ENCODE data around the gene FXYD2. TPM values are rescaled to one million over a fixed set of nuclear protein-coding genes. Genes with fewer than 3 reads are reported as not detected.
A peak's percentile ranks its signal among the peaks of the same experiment; 100 is the strongest.
"Not testable (repeated sequence)": the region's sequence is repeated elsewhere in the genome, so short reads cannot be mapped to it uniquely, and the experiment has no call there.

The FXYD2 gene
- total RNA-seq, 2 donors from 2014 or later, result 2.4 to 3.7 TPM

- no peaks in the 10 kb centered on the region for H3K27me3 Mint-ChIP-seq (ENCODE audit: low read depth)
- DNase-seq, result peak; percentile 75 to 81
- no peaks in the 10 kb centered on the region for H3K9me3 Mint-ChIP-seq
- peaks cover 79% of the 10 kb centered on the region for H3K4me1 Mint-ChIP-seq (ENCODE audit: low read depth)
- H3K27ac Mint-ChIP-seq, result peak overlapping the region; percentile 97
- H3K36me3 Mint-ChIP-seq (ENCODE audit: insufficient read depth in 2 of 2), result no peaks in the 10 kb centered on the region
- peak; percentile 58 to 63 for ATAC-seq (replicated peaks in 1 of 2)
- H3K4me3 Mint-ChIP-seq, result peak overlapping the region; percentile 62 to 83
Observed at GRCh38 chr11:117818041-117818873, 6.3 kb downstream of the FXYD2 start.

GRCh38 chr11:117817368-117818040 lies 7.0 kb downstream of the FXYD2 start:
- H3K4me3 Mint-ChIP-seq, result peak overlapping the region; percentile 62 to 83
- H3K4me1 Mint-ChIP-seq (ENCODE audit: low read depth), result peaks cover 74% of the 10 kb centered on the region
- ATAC-seq (replicated peaks in 1 of 2) (peak; percentile 47 to 52), DNase-seq (peak; percentile 86 to 94)
- H3K27ac Mint-ChIP-seq, result peak overlapping the region; percentile 97
- no peaks in the 10 kb centered on the region for H3K9me3 Mint-ChIP-seq
- no peaks in the 10 kb centered on the region for H3K27me3 Mint-ChIP-seq (ENCODE audit: low read depth)
- H3K36me3 Mint-ChIP-seq (ENCODE audit: insufficient read depth in 2 of 2), result no peaks in the 10 kb centered on the region

DNA sequence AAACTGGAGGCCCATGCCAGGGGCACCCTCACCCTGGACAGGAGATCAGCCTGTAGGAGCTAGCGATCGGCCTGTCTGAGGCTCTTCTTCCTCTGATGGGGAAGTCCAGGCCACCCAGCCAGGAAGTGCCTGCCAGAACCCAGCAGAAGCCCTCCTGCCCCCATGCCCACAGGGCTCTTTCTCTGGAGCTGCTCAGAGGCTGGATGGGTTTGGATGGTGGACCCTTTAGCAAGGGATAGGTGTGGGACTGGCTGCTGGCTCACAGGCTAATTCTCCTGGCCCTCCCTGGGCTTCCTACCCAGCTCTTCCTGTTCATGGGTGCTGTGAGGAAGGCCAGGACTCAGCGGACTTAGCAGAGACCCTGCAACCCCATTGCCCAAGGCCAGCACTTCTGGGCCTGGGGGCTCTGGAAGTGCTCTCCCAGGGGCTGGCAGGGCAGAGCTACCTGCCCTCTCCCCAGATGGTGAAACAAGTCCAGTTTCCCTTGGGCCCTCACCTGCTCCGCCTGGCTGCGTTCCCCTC lies 7.6 kb downstream of the FXYD2 start:
- peak overlapping the region; percentile 97 for H3K27ac Mint-ChIP-seq
- H3K4me1 Mint-ChIP-seq (ENCODE audit: low read depth), result peaks cover 68% of the 10 kb centered on the region
- no peaks in the 10 kb centered on the region for H3K9me3 Mint-ChIP-seq
- H3K4me3 Mint-ChIP-seq, result peak overlapping the region; percentile 62 to 83
- no peaks in the 10 kb centered on the region for H3K36me3 Mint-ChIP-seq (ENCODE audit: insufficient read depth in 2 of 2)
- no peaks in the 10 kb centered on the region for H3K27me3 Mint-ChIP-seq (ENCODE audit: low read depth)
- no peak for DNase-seq
- no peak for ATAC-seq (replicated peaks in 1 of 2)

DNA sequence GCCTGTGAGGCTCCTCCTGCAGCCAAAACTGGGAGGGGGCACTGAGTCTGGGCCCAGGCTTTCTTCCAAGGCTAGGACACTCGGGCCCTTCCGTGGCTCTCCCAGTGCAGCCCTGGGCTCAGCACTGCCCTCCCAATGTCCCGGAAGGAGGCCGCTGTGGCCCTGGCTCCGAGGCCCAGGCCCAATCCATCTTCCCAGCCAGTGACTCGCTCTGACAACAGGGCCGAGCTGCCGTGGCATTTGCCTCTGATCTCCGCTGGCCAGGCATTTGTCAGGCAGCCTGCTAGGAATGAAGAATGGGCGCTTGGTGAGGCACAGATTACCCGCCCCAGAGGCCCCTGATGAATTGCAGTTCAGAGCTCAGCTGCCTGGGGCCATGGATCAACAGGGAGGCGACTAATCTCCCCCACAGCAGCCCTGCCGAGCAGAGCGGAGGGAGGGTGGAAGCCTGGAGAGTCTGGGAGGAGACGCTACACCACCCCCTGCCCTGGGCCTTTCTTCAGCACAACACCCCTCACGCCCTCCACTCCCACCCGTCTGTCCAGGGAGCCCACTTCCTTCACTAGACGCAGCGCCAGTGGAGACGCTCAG lies 8.3 kb downstream of the FXYD2 start:
- H3K4me1 Mint-ChIP-seq (ENCODE audit: low read depth), result peaks cover 61% of the 10 kb centered on the region
- no peaks in the 10 kb centered on the region for H3K36me3 Mint-ChIP-seq (ENCODE audit: insufficient read depth in 2 of 2)
- DNase-seq, result no peak
- no peaks in the 10 kb centered on the region for H3K9me3 Mint-ChIP-seq
- peak overlapping the region; percentile 96 for H3K27ac Mint-ChIP-seq
- H3K4me3 Mint-ChIP-seq, result peak overlapping the region; percentile 62 to 83
- ATAC-seq (replicated peaks in 1 of 2), result no peak
- no peaks in the 10 kb centered on the region for H3K27me3 Mint-ChIP-seq (ENCODE audit: low read depth)

DNA sequence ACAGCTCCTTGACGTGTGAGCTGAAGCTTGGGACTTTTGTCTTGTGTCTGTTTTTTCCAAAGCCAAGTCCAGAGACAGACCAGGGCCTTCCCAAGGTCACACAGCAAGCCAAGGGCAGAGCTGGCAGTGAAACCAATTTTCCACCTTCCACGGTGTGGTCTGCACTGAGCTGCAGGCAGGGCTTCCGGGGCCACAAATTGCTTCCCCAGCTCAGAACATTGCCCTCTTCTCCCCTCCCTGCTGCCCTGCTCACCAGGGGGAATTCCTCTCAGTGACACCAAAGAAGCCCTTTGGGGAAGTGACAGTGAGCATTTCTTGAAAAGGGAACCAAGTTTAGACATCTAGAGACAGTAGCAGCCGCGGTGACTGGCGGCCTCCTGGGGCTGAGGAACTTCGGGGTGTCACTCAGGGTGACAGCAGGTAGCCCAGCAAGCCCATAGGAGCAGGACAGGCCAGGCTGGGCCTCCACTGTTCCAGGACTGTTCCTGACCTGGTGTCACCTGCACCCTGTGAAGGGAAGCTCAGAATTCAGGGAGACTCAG lies 9.2 kb downstream of the FXYD2 start:
- Mint-ChIP-seq H3K4me1 (ENCODE audit: low read depth) (peaks cover 61% of the 10 kb centered on the region), H3K27me3 (ENCODE audit: low read depth) (no peaks in the 10 kb centered on the region), H3K9me3 (no peaks in the 10 kb centered on the region), H3K27ac (peak overlapping the region; percentile 82), H3K36me3 (ENCODE audit: insufficient read depth in 2 of 2) (no peaks in the 10 kb centered on the region), H3K4me3 (peak overlapping the region; percentile 71 to 83)
- peak; percentile 69 to 71 for ATAC-seq (replicated peaks in 1 of 2)
- DNase-seq, result peak; percentile 81 to 82

GRCh38 chr11:117814766-117815261 lies 9.7 kb downstream of the FXYD2 start:
- Mint-ChIP-seq H3K27ac (peak overlapping the region; percentile 82), H3K27me3 (ENCODE audit: low read depth) (no peaks in the 10 kb centered on the region), H3K36me3 (ENCODE audit: insufficient read depth in 2 of 2) (no peaks in the 10 kb centered on the region), H3K4me3 (peak overlapping the region; percentile 71 to 83), H3K4me1 (ENCODE audit: low read depth) (peaks cover 64% of the 10 kb centered on the region), H3K9me3 (no peaks in the 10 kb centered on the region)
- ATAC-seq (replicated peaks in 1 of 2) (peak; percentile 48 to 61), DNase-seq (peak; percentile 88 to 90)

DNA sequence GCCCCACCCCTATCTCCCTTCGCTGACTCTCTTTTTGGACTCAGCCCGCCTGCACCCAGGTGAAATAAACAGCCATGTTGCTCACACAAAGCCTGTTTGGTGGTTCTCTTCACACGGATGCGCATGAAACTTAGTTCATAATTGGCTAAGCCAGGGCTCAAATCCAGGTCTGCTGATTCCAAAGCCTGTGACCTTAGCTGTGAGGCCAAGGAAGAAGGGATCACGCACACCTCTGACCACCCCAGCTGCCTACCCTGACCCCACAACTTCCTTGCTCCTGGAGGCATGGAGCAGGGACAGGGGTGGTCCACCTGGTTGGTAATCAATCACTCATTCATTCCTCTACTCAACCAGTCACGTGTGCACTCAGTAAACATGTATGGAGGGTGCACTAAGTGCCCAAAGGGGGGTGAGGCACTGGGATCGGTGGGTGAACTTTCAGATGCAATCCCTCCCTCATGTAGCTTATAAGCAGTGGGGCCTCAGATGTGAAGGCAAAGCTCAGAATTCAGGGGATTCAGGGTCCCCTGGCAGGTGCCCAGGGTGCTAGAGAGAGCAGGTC lies 10.3 kb downstream of the FXYD2 start:
- no peaks in the 10 kb centered on the region for H3K27me3 Mint-ChIP-seq (ENCODE audit: low read depth)
- no peaks in the 10 kb centered on the region for H3K9me3 Mint-ChIP-seq
- no peak for ATAC-seq (replicated peaks in 1 of 2)
- H3K4me1 Mint-ChIP-seq (ENCODE audit: low read depth), result peaks cover 68% of the 10 kb centered on the region
- DNase-seq, result no peak
- peak overlapping the region; percentile 71 to 83 for H3K4me3 Mint-ChIP-seq
- H3K36me3 Mint-ChIP-seq (ENCODE audit: insufficient read depth in 2 of 2), result no peaks in the 10 kb centered on the region
- H3K27ac Mint-ChIP-seq, result peak overlapping the region; percentile 82

GRCh38 chr11:117810056-117810451 lies 14.5 kb downstream of the FXYD2 start:
- not testable (repeated sequence) for H3K36me3 Mint-ChIP-seq (ENCODE audit: insufficient read depth in 2 of 2); H3K27me3 Mint-ChIP-seq (ENCODE audit: low read depth); H3K9me3 Mint-ChIP-seq; DNase-seq; ATAC-seq (replicated peaks in 1 of 2)
- H3K4me3 Mint-ChIP-seq, result peak overlapping the region; percentile 4 to 21
- peak overlapping the region; percentile 0 for H3K27ac Mint-ChIP-seq
- H3K4me1 Mint-ChIP-seq (ENCODE audit: low read depth), result peaks cover 32% of the 10 kb centered on the region

DNA sequence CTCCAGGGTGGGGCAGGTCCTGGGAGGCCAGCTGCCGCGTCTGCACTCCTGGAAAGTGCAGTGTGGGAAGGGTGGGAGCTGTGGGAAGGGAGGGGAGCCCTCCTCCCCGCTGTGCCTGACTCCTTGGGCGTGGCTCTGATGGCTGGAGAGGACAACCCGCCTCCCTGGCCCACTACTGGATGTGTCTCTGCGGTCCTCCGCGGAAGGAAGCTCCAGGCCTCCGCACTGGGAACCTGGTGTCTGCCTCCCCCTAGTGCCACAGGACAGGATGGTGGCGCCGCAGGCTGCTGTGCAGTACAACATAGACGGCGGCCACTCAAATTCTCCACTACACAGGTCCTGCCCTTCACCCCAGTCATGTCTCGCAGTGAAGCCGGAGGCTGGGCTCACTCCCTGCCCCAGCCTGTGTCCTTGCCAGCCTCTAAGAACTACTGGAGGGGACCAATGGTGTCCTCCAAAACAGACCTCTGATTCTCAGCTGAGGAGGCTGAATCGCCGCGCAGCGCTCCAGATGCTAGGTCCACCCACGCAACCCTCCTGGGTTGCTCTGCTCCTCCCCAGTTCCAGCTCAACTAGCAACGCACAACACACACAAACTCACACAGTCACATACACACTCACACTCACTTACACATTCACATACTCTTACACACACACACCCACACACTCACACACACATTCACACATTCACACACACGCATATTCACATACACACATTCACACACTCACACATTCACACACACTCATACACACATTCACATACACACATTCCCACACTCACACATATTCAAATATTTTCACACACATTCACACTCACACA lies 15.1 kb downstream of the FXYD2 start:
- no peaks in the 10 kb centered on the region for H3K9me3 Mint-ChIP-seq
- ATAC-seq (replicated peaks in 1 of 2), result peak; percentile 89 to 90
- peak; percentile 62 to 65 for DNase-seq
- H3K4me3 Mint-ChIP-seq, result peak overlapping the region; percentile 4 to 21
- no peaks in the 10 kb centered on the region for H3K27me3 Mint-ChIP-seq (ENCODE audit: low read depth)
- no peaks in the 10 kb centered on the region for H3K36me3 Mint-ChIP-seq (ENCODE audit: insufficient read depth in 2 of 2)
- H3K4me1 Mint-ChIP-seq (ENCODE audit: low read depth), result peaks cover 25% of the 10 kb centered on the region
- H3K27ac Mint-ChIP-seq, result peak overlapping the region; percentile 0

DNA sequence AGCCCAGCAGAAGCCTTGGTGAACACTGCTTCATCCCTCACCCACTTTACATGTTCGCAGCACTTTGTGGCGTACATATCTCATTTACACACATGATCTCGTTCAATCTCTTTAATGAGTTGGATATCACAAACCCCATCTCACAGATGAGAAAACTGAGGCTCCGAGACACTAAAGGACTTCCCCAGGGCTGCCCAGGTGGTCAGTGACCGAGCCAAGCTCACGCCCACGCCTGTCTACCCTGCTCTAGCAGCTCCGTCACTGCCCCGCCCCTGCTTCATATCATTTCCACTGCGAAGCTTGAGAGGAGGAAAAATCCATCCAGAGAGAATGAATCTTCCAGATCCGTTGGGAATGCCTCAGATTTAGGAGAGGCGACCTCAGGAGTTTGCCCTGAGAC lies 15.8 kb downstream of the FXYD2 start:
- Mint-ChIP-seq H3K27ac (no peak overlapping the region), H3K36me3 (ENCODE audit: insufficient read depth in 2 of 2) (no peaks in the 10 kb centered on the region), H3K4me3 (peak overlapping the region in 1 of 2 donors; percentile 5), H3K9me3 (no peaks in the 10 kb centered on the region), H3K27me3 (ENCODE audit: low read depth) (no peaks in the 10 kb centered on the region), H3K4me1 (ENCODE audit: low read depth) (peaks cover 20% of the 10 kb centered on the region)
- ATAC-seq (replicated peaks in 1 of 2), result no peak
- no peak for DNase-seq

- ATAC-seq (replicated peaks in 1 of 2) (peak; percentile 60 to 61), DNase-seq (peak; percentile 73 to 81)
- Mint-ChIP-seq H3K4me1 (ENCODE audit: low read depth) (peaks cover 13% of the 10 kb centered on the region), H3K36me3 (ENCODE audit: insufficient read depth in 2 of 2) (no peaks in the 10 kb centered on the region), H3K27me3 (ENCODE audit: low read depth) (no peaks in the 10 kb centered on the region), H3K4me3 (no peak overlapping the region), H3K27ac (no peak overlapping the region), H3K9me3 (no peaks in the 10 kb centered on the region)
Observed at GRCh38 chr11:117807482-117808327, 16.8 kb downstream of the FXYD2 start.
